Measurements from ENCODE around the gene NFE2L2.

GRCh38 chr2:177211576-177212105 is 52.9 kb downstream of the NFE2L2 start:
- TF ChIP-seq CTCF (conservative IDR thresholded peaks at IDR 0.05; ENCODE audit: low read depth, low read length): no peak
- TF ChIP-seq EZH2phosphoT487 (IDR thresholded peaks at IDR 0.05; ENCODE audit: borderline replicate concordance, low read length): no peak
- TF ChIP-seq EZH2 (IDR thresholded peaks at IDR 0.05; ENCODE audit: low read length, unreplicated experiment): no peak

All from PC-3 (cell line).